Stimulated activated CD4-positive, alpha-beta T cell treated with anti-CD3 and anti-CD28 coated beads, Interleukin-4, amount 100 ng/mL, for 4 hours (primary cell): ENCODE results near the gene SHC4.
"Not testable (repeated sequence)": the region's sequence is repeated elsewhere in the genome, so short reads cannot be mapped to it uniquely, and the experiment has no call there.

ENCODE experiments used
- DNase-seq, 2 experiments: peaks; one replicate each; pipeline ENCODE4 v3.0.0-alpha.2; 2020

SHC4 gene

GRCh38 chr15:48963524-48964113, at the start of gene SHC4:
TSS of gene SHC4 (minus strand) at chr15:48963919. CDS start at chr15:48963015, 904 bp downstream.
- DNase-seq = no peak

- no peak for DNase-seq
Measured at GRCh38 chr15:48999314-48999713, 35.6 kb upstream of the SHC4 start.

GRCh38 chr15:48996276-48996675, 32.6 kb upstream of the SHC4 start:
- no peak for DNase-seq

GRCh38 chr15:48993380-48993779, 29.7 kb upstream of the SHC4 start:
- no peak for DNase-seq

GRCh38 chr15:48992545-48992944, 28.8 kb upstream of the SHC4 start:
- DNase-seq = no peak

- DNase-seq = no peak
Measured at GRCh38 chr15:48992096-48992495, 28.4 kb upstream of the SHC4 start.

- no peak for DNase-seq
Measured at GRCh38 chr15:48989170-48989569, 25.5 kb upstream of the SHC4 start.

GRCh38 chr15:48987142-48987541, 23.4 kb upstream of the SHC4 start:
- DNase-seq = no peak

- DNase-seq = no peak
Measured at GRCh38 chr15:48986240-48986639, 22.5 kb upstream of the SHC4 start.

- DNase-seq = no peak
Measured at GRCh38 chr15:48985516-48985915, 21.8 kb upstream of the SHC4 start.

GRCh38 chr15:48984811-48985352, 21.2 kb upstream of the SHC4 start:
- DNase-seq = no peak

- DNase-seq = no peak
Measured at GRCh38 chr15:48984021-48984710, 20.4 kb upstream of the SHC4 start.

- DNase-seq = no peak
Measured at GRCh38 chr15:48983300-48983699, 19.6 kb upstream of the SHC4 start.

- no peak for DNase-seq
Measured at GRCh38 chr15:48981941-48982340, 18.2 kb upstream of the SHC4 start.

GRCh38 chr15:48978638-48979037, 14.9 kb upstream of the SHC4 start:
- no peak for DNase-seq

- no peak for DNase-seq
Measured at GRCh38 chr15:48976444-48977088, 12.8 kb upstream of the SHC4 start.

GRCh38 chr15:48975472-48976419, 12.0 kb upstream of the SHC4 start:
- peak; percentile 56 to 73 for DNase-seq

GRCh38 chr15:48974882-48975281, 11.2 kb upstream of the SHC4 start:
- DNase-seq = no peak

GRCh38 chr15:48972750-48973503, 9.2 kb upstream of the SHC4 start:
- DNase-seq = no peak

- not testable (repeated sequence) for DNase-seq
Measured at GRCh38 chr15:48970926-48971325, 7.2 kb upstream of the SHC4 start.

- DNase-seq = no peak
Measured at GRCh38 chr15:48968066-48968465, 4.3 kb upstream of the SHC4 start.

GRCh38 chr15:48967336-48967735, 3.6 kb upstream of the SHC4 start:
- no peak for DNase-seq
